Brain microvascular endothelial cell (primary cell): ENCODE measurements around the gene SP7.
"Not testable (repeated sequence)": the region's sequence is repeated elsewhere in the genome, so short reads cannot be mapped to it uniquely, and the experiment has no call there.

Experiments
- DNase-seq: peaks from one replicate; pipeline ENCODE4 v3.0.0-alpha.2; 2020
- H3K27ac ChIP-seq: fragments of 250-450 bp; sonication (Bioruptor Pico); 2 replicates; pipeline ENCODE4 v1.5.1; 2020; ENCODE audit warnings: mild to moderate bottlenecking, moderate library complexity
- H3K27me3 ChIP-seq: fragments of 250-450 bp; sonication (Bioruptor Pico); replicated peaks from 2 replicates; pipeline ENCODE4 v1.5.1; 2020; ENCODE audit warnings: mild to moderate bottlenecking
- H3K36me3 ChIP-seq: fragments of 250-450 bp; sonication (Bioruptor Pico); replicated peaks from 2 replicates; pipeline ENCODE4 v1.5.1; 2020; ENCODE audit warnings: mild to moderate bottlenecking
- H3K4me3 ChIP-seq: 2 replicates; pipeline ENCODE4 v1.5.1; 2011; ENCODE audit warnings: low read depth, mild to moderate bottlenecking, control low read depth, low read length, moderate library complexity
- CTCF ChIP-seq: IDR thresholded peaks from 2 replicates; pipeline ENCODE4 v1.5.1; 2011; ENCODE audit warnings: low read depth, mild to moderate bottlenecking, moderate library complexity, low read length, control low read depth, inconsistent platforms; ENCODE audit errors: missing control alignments
- in situ Hi-C: cut with HindIII; loops from 2 replicates; pipeline ENCODE4 v1.10.0; 2017; ENCODE audit warnings: low sequenced_read_pairs, low pct_ligation_motif_present

The SP7 gene

GRCh38 chr12:53333845-53334244, 2.3 kb downstream of the SP7 start:
- in situ Hi-C loops, result no loop called here
- H3K36me3 ChIP-seq, result no peaks in the 10 kb centered on the region
- H3K4me3 ChIP-seq, result no peak overlapping the region
- peaks cover 32% of the 10 kb centered on the region for H3K27me3 ChIP-seq
- DNase-seq, result no peak
- no peak for TF ChIP-seq CTCF
- no peak overlapping the region for H3K27ac ChIP-seq

- H3K36me3 ChIP-seq, result no peaks in the 10 kb centered on the region
- no peak overlapping the region for H3K4me3 ChIP-seq
- TF ChIP-seq CTCF, result no peak
- DNase-seq, result no peak
- in situ Hi-C loops, result no loop called here
- H3K27ac ChIP-seq, result no peak overlapping the region
- H3K27me3 ChIP-seq, result peaks cover 28% of the 10 kb centered on the region
These were observed 2.9 kb downstream of the SP7 start for GRCh38 chr12:53333289-53333688.

GRCh38 chr12:53332744-53333143, 3.4 kb downstream of the SP7 start:
- TF ChIP-seq CTCF, result no peak
- Histone ChIP-seq H3K27me3 (peaks cover 22% of the 10 kb centered on the region), H3K4me3 (no peak overlapping the region), H3K27ac (no peak overlapping the region), H3K36me3 (no peaks in the 10 kb centered on the region)
- DNase-seq, result no peak
- in situ Hi-C loops, result no loop called here

- in situ Hi-C loops, DNase-seq, H3K4me3 ChIP-seq, H3K36me3 ChIP-seq, H3K27ac ChIP-seq: not testable (repeated sequence)
- peaks cover 18% of the 10 kb centered on the region for H3K27me3 ChIP-seq
These were observed 3.8 kb downstream of the SP7 start for GRCh38 chr12:53332339-53332738.

GRCh38 chr12:53330671-53331070, 5.5 kb downstream of the SP7 start:
- Histone ChIP-seq H3K36me3 (no peaks in the 10 kb centered on the region), H3K27ac (no peak overlapping the region), H3K4me3 (no peak overlapping the region), H3K27me3 (peaks cover 7% of the 10 kb centered on the region)
- DNase-seq, result no peak
- TF ChIP-seq CTCF, result no peak
- in situ Hi-C loops, result no loop called here

- Histone ChIP-seq H3K27me3 (peaks cover 7% of the 10 kb centered on the region), H3K36me3 (no peaks in the 10 kb centered on the region), H3K27ac (no peak overlapping the region), H3K4me3 (no peak overlapping the region)
- in situ Hi-C loops, result no loop called here
- no peak for DNase-seq
- TF ChIP-seq CTCF, result peak; percentile 37
These were observed 8.1 kb downstream of the SP7 start for GRCh38 chr12:53328043-53328435.
